K562 (cell line): ENCODE measurements around the gene UTP20. TPM values are rescaled to one million over a fixed set of nuclear protein-coding genes. Genes with fewer than 3 reads are reported as not detected.
A peak's percentile ranks its signal among the peaks of the same experiment; 100 is the strongest.

Experiments
- HDAC6 ChIP-seq: IDR thresholded peaks from 2 replicates; pipeline ENCODE4 v1.6.1; 2012; ENCODE audit warnings: low read depth, mild to moderate bottlenecking, control low read depth, inconsistent platforms, low read length, moderate library complexity
- HNRNPLL ChIP-seq: fragments of 200-400 bp; formaldehyde crosslinking; IDR thresholded peaks from 2 replicates; pipeline ENCODE4 v1.6.1; 2017; ENCODE audit warnings: low read length, low read depth, mild to moderate bottlenecking; ENCODE audit not compliant: poor library complexity, severe bottlenecking
- MCM7 ChIP-seq, 2 experiments: fragments of 450-650 bp; IDR thresholded peaks; 2 replicates each; pipeline ENCODE4 v1.6.1; 2016 to 2018
- MYBL2 ChIP-seq, 2 experiments: fragments of 450-650 bp in 1 of 2; sonication (generic) in 1 of 2; formaldehyde crosslinking in 1 of 2; IDR thresholded peaks; 2 replicates each; pipeline versions ENCODE4 v1.6.1 to v1.8.1; 2017 to 2022; ENCODE audit warnings: borderline replicate concordance in 1 of 2, inconsistent platforms in 1 of 2, low read depth in 1 of 2, mild to moderate bottlenecking in 1 of 2, missing genetic modification reagents in 1 of 2, moderate library complexity in 1 of 2
- NBN ChIP-seq: fragments of 450-650 bp; IDR thresholded peaks from 2 replicates; pipeline ENCODE4 v1.6.1; 2016; ENCODE audit warnings: low read depth, mild to moderate bottlenecking
- POLR2AphosphoS5 ChIP-seq: IDR thresholded peaks from 2 replicates; pipeline ENCODE4 v1.6.1; 2011; ENCODE audit warnings: mild to moderate bottlenecking, low read depth, low read length, moderate library complexity; ENCODE audit not compliant: control insufficient read depth, insufficient read depth
- RBFOX2 ChIP-seq: fragments of 200-400 bp; formaldehyde crosslinking; IDR thresholded peaks from 2 replicates; pipeline ENCODE4 v1.6.1; 2017; ENCODE audit warnings: low read depth, mild to moderate bottlenecking, low read length, moderate library complexity
- RBM25 ChIP-seq: fragments of 200-400 bp; formaldehyde crosslinking; IDR thresholded peaks from 2 replicates; pipeline ENCODE4 v1.6.1; 2018; ENCODE audit warnings: low read length, low read depth, moderate library complexity; ENCODE audit not compliant: severe bottlenecking
- SIX5 ChIP-seq, 2 experiments: IDR thresholded peaks; 2 replicates each; pipeline ENCODE4 v1.6.1; 2011; ENCODE audit warnings: low read length in 2 of 2, borderline replicate concordance in 1 of 2, low read depth in 1 of 2, mild to moderate bottlenecking in 1 of 2, moderate library complexity in 1 of 2; ENCODE audit not compliant: insufficient read depth in 1 of 2
- TAF1 ChIP-seq: IDR thresholded peaks from 2 replicates; pipeline ENCODE4 v1.6.1; 2011; ENCODE audit warnings: mild to moderate bottlenecking, low read length, moderate library complexity; ENCODE audit not compliant: insufficient read depth, control insufficient read depth, severe bottlenecking; ENCODE audit errors: extremely low read depth
- TAF15 ChIP-seq: fragments of 200-400 bp; formaldehyde crosslinking; IDR thresholded peaks from 2 replicates; pipeline ENCODE4 v1.6.1; 2017; ENCODE audit warnings: mild to moderate bottlenecking, low read depth, low read length, moderate library complexity
- ZNF212 ChIP-seq: fragments of 450-650 bp; formaldehyde crosslinking; IDR thresholded peaks from 2 replicates; pipeline ENCODE4 v1.4.0; 2020; ENCODE audit warnings: mild to moderate bottlenecking
- ZNF766 ChIP-seq: fragments of 200-800 bp; sonication (Bioruptor generic); conservative IDR thresholded peaks from 2 replicates; pipeline ENCODE4 v1.6.1; 2016; ENCODE audit warnings: missing genetic modification characterization, missing compliant biosample characterization
- polyA plus RNA-seq, 8 experiments: library from polyadenylated mRNA; depleted of rRNA in 4 of 8; stranded (reverse) in 5 of 8; unstranded in 3 of 8; fragments of >200 nt; fragmentation: Nextera tagmentation in 2 of 8; fragmentation: Illumina TruSeq in 1 of 8; extraction: Ambion mirVana in 2 of 8; extraction: Trizol in 1 of 8; gene quantifications; 2 replicates each; pipeline versions ENCODE4 v1.2.1 to v1.2.3, GENCODE V29; 2011 to 2014; ENCODE audit warnings: inconsistent platforms in 1 of 8, missing spikeins in 1 of 8
- total RNA-seq, 7 experiments: library from RNA; depleted of rRNA in 6 of 7; stranded (reverse); fragments of >200 nt in 6 of 7; fragmentation: Illumina TruSeq in 2 of 7; extraction: Trizol in 2 of 7; gene quantifications; 2 replicates each; pipeline versions ENCODE4 v1.2.1 to v1.2.3, GENCODE V29; 2011 to 2021; ENCODE audit warnings: low replicate concordance in 1 of 7
- TF ChIP-seq, protein P1 (sequence below): fragments of 250-450 bp; sonication (Bioruptor Pico); IDR thresholded peaks from 2 replicates; pipeline ENCODE4 v1.9.0; 2021; ENCODE audit warnings: mild to moderate bottlenecking, inconsistent platforms
- TF ChIP-seq, protein P2 (sequence below): sonication (generic); formaldehyde crosslinking; IDR thresholded peaks from 2 replicates; pipeline ENCODE4 v1.8.1; 2023; ENCODE audit warnings: mild to moderate bottlenecking, missing genetic modification reagents
- TF ChIP-seq, protein P3 (sequence below): fragments of 250-450 bp; sonication (Bioruptor Pico); IDR thresholded peaks from 2 replicates; pipeline ENCODE4 v1.5.1; 2021; ENCODE audit warnings: mild to moderate bottlenecking

UTP20 gene
- total and polyA plus RNA-seq, 9 of the 15 experiments (the other 6 are each of a cell fraction or from before 2014, with no cell fraction given) = 4.3 to 41.3 (median 20.7) TPM

DNA sequence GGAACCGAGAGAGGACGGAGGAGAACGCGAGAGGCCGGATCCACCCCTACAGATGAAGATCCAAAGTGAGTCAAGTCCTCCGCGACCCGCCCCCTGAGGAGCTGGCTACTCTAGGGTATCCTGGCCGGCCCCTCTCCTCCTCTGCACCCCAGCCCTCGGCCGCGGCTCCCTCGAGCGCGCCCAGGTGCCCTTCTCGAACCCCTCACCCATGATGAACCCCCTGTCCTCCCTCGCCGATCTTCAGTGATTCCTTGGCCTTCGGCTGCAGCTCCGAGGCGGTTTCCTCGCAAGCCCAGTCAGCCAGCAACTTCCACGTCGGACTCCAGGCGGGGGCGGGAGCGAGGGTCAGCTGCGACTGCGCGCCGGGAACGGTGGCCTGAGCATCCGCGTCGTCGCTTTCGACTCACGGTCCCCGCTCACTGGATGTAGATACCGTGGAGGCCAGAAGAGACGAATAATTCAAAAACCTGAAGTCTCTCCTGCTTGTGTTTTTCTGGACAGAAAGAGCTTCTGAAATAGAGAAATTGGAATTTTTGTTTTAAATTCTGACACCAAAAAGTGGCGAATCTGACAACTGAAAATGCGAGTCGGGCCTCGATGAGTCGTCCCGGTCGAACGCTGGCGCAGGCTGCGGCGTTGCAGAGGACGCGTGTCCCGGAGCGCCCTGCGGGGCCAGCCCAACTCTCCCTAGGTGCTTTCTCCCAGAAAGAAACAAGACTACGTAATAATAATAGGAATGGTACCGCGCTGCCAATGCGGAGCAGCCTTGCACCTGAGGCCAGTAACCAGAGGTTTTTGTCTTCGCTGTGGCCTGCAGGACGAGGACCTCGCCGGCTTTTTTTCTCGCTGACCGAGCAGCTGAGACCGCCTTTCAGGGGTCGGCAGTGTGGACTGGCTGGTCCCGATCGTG, 127.8 kb downstream of the UTP20 start, which contains the start of gene ARL1 (continued):
- TF ChIP-seq TAF1 = peak; percentile 92
- TF ChIP-seq RBM25 = no peak
- no peak for TF ChIP-seq HDAC6
- TF ChIP-seq HNRNPLL = peak; percentile 76
- peak in 1 of 2 experiments; percentile 14; a peak in 2 of 4 replicates for TF ChIP-seq SIX5 (IDR thresholded peaks at IDR 0.05; ENCODE audit: borderline replicate concordance in 1 of 2, insufficient read depth in 1 of 2, low read depth in 1 of 2, low read length in 2 of 2)
- TF ChIP-seq POLR2AphosphoS5 = peak; percentile 73
- TF ChIP-seq ZNF766 (CRISPR knock-in tag) = peak; percentile 78; the same call in 1 of the 2 replicates
- no peak for TF ChIP-seq MCM7 (IDR thresholded peaks at IDR 0.05)
- TF ChIP-seq, protein P1, sequence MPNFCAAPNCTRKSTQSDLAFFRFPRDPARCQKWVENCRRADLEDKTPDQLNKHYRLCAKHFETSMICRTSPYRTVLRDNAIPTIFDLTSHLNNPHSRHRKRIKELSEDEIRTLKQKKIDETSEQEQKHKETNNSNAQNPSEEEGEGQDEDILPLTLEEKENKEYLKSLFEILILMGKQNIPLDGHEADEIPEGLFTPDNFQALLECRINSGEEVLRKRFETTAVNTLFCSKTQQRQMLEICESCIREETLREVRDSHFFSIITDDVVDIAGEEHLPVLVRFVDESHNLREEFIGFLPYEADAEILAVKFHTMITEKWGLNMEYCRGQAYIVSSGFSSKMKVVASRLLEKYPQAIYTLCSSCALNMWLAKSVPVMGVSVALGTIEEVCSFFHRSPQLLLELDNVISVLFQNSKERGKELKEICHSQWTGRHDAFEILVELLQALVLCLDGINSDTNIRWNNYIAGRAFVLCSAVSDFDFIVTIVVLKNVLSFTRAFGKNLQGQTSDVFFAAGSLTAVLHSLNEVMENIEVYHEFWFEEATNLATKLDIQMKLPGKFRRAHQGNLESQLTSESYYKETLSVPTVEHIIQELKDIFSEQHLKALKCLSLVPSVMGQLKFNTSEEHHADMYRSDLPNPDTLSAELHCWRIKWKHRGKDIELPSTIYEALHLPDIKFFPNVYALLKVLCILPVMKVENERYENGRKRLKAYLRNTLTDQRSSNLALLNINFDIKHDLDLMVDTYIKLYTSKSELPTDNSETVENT (CRISPR knock-in tag) = peak; percentile 15; the same call in 1 of the 2 replicates
- TF ChIP-seq, protein P2, sequence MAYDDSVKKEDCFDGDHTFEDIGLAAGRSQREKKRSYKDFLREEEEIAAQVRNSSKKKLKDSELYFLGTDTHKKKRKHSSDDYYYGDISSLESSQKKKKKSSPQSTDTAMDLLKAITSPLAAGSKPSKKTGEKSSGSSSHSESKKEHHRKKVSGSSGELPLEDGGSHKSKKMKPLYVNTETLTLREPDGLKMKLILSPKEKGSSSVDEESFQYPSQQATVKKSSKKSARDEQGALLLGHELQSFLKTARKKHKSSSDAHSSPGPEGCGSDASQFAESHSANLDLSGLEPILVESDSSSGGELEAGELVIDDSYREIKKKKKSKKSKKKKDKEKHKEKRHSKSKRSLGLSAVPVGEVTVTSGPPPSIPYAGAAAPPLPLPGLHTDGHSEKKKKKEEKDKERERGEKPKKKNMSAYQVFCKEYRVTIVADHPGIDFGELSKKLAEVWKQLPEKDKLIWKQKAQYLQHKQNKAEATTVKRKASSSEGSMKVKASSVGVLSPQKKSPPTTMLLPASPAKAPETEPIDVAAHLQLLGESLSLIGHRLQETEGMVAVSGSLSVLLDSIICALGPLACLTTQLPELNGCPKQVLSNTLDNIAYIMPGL (CRISPR knock-in tag) = peak; percentile 26; the same call in 1 of the 2 replicates
- TF ChIP-seq RBFOX2 = peak; percentile 95
- TF ChIP-seq ZNF212 (CRISPR knock-in tag) = no peak
- TF ChIP-seq MYBL2 (IDR thresholded peaks at IDR 0.05; ENCODE audit: low read depth) = 0 out of 2 replicates have a peak, but pooled peaks have one; percentile 22
- no peak for TF ChIP-seq MYBL2 (CRISPR knock-in tag; IDR thresholded peaks at IDR 0.05; ENCODE audit: borderline replicate concordance)
- no peak for TF ChIP-seq TAF15
- TF ChIP-seq, protein P3, sequence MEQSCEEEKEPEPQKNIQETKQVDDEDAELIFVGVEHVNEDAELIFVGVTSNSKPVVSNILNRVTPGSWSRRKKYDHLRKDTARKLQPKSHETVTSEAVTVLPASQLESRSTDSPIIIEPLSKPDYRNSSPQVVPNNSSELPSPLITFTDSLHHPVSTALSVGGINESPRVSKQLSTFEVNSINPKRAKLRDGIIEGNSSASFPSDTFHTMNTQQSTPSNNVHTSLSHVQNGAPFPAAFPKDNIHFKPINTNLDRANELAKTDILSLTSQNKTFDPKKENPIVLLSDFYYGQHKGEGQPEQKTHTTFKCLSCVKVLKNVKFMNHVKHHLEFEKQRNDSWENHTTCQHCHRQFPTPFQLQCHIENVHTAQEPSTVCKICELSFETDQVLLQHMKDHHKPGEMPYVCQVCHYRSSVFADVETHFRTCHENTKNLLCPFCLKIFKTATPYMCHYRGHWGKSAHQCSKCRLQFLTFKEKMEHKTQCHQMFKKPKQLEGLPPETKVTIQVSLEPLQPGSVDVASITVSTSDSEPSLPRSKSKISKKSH (CRISPR knock-in tag) = no peak
- TF ChIP-seq NBN = peak; percentile 42; the same call in 1 of the 2 replicates
